ENCODE measurements around the gene NOP53. TPM values are rescaled to one million over a fixed set of nuclear protein-coding genes. Genes with fewer than 3 reads are reported as not detected.

The NOP53 gene
- total and polyA plus RNA-seq, 2 donors (not counting 3 experiments of a cell fraction or from before 2014, with no cell fraction given): 119 to 150 TPM

DNA sequence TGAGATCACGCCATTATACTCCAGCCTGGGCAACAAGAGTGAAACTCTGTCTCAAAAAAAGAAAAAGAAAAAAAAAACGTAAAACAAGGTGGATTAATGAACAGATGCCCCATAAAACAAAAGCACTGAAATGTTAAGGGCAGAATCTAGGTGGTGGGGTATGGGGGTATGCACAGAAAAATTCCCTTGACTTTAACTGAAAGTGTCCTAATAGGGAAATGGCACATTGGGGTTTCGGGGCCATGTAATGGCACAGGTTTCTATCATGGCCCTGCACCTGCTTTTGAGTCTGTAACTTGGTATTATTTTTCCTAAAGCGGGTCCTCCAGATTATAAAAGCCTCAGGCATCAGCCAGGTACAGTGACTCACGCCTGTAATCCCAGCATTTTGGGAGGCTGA, 16.2 kb downstream of the NOP53 start:
- dilution Hi-C loops (cut with MboI; ENCODE audit: extremely low pct_ligation_motif_present, low sequenced_read_pairs): no loop called here
- CTCF ChIA-PET: no interaction called here

More for the DNA sequence above, 16.2 kb downstream of the NOP53 start:
- Histone ChIP-seq H3K9ac (replicated peaks; ENCODE audit: extremely low read depth, insufficient read depth, low read length) (no peak overlapping the region), H3K4me1 (ENCODE audit: control insufficient read depth, extremely low read depth, insufficient read depth, low read length) (peaks cover 4% of the 10 kb centered on the region), H3K9me1 (replicated peaks; ENCODE audit: control insufficient read depth, extremely low read depth, insufficient read depth, low read length) (no peaks in the 10 kb centered on the region), H2AFZ (ENCODE audit: low read depth, low read length) (no peak overlapping the region), H3K9me3 (replicated peaks; ENCODE audit: control insufficient read depth, insufficient read depth, low read length) (no peaks in the 10 kb centered on the region), H4K20me1 (replicated peaks; ENCODE audit: control insufficient read depth, extremely low read depth, insufficient read depth, low read length) (no peaks in the 10 kb centered on the region), H3K27me3 (ENCODE audit: control insufficient read depth in 2 of 2, insufficient read depth in 2 of 2, low read length in 2 of 2) (no peaks in the 10 kb centered on the region), H3K79me2 (ENCODE audit: control insufficient read depth, insufficient read depth, low read length) (no peaks in the 10 kb centered on the region), H3K4me3 (replicated peaks in 1 of 3; ENCODE audit: insufficient read depth in 1 of 3, low read depth in 1 of 3, low read length in 3 of 3) (no peak overlapping the region), H3K4me2 (ENCODE audit: insufficient read depth, low read length) (no peak overlapping the region), H3K36me3 (ENCODE audit: control insufficient read depth in 2 of 2, extremely low read depth in 1 of 2, insufficient read depth in 2 of 2, low read length in 2 of 2) (peaks cover 7 to 18% of the 10 kb centered on the region in 2 experiments), H3K27ac (ENCODE audit: insufficient read depth, low read depth, low read length) (no peak overlapping the region)
- intact Hi-C loops (cut with micrococcal nuclease): no loop called here
- FAIRE-seq: no peak
- no TSS peak for BruUV-seq (replicated peaks)
- TF ChIP-seq EZH2 (IDR thresholded peaks at IDR 0.05; ENCODE audit: borderline replicate concordance, low read depth, low read length, severe bottlenecking): no peak
- no peak for TF ChIP-seq POLR2A (IDR thresholded peaks at IDR 0.05; ENCODE audit: low read depth, low read length)
- no peak for TF ChIP-seq JUN (IDR thresholded peaks at IDR 0.05; ENCODE audit: borderline replicate concordance, insufficient read depth, insufficient read length, low read depth)
- no peak for TF ChIP-seq GATA2 (IDR thresholded peaks at IDR 0.05; ENCODE audit: insufficient read depth, insufficient read length, low read depth, low read length)
- no peak for TF ChIP-seq MYC (IDR thresholded peaks at IDR 0.05; ENCODE audit: low read depth, low read length)
- no peak for TF ChIP-seq FOS (IDR thresholded peaks at IDR 0.05; ENCODE audit: borderline replicate concordance, insufficient read depth, low read length)
- TF ChIP-seq, protein P1, sequence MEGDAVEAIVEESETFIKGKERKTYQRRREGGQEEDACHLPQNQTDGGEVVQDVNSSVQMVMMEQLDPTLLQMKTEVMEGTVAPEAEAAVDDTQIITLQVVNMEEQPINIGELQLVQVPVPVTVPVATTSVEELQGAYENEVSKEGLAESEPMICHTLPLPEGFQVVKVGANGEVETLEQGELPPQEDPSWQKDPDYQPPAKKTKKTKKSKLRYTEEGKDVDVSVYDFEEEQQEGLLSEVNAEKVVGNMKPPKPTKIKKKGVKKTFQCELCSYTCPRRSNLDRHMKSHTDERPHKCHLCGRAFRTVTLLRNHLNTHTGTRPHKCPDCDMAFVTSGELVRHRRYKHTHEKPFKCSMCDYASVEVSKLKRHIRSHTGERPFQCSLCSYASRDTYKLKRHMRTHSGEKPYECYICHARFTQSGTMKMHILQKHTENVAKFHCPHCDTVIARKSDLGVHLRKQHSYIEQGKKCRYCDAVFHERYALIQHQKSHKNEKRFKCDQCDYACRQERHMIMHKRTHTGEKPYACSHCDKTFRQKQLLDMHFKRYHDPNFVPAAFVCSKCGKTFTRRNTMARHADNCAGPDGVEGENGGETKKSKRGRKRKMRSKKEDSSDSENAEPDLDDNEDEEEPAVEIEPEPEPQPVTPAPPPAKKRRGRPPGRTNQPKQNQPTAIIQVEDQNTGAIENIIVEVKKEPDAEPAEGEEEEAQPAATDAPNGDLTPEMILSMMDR (IDR thresholded peaks at IDR 0.05; ENCODE audit: extremely low read depth in 1 of 2, insufficient read depth in 1 of 2, low read depth in 1 of 2, low read length in 2 of 2): no peak
- TF ChIP-seq, protein P2, sequence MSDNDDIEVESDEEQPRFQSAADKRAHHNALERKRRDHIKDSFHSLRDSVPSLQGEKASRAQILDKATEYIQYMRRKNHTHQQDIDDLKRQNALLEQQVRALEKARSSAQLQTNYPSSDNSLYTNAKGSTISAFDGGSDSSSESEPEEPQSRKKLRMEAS (IDR thresholded peaks at IDR 0.05; ENCODE audit: insufficient read depth, insufficient read length): no peak
- no peak for TF ChIP-seq POLR2AphosphoS5 (IDR thresholded peaks at IDR 0.05; ENCODE audit: insufficient read depth, low read depth, low read length)
- POLR2A ChIA-PET: no interaction called here
- no peak for DNase-seq (ENCODE audit: low read depth, low spot score)

Data from endothelial cell of umbilical vein (primary cell).